Naive B cell (primary cell): ENCODE measurements around the gene NMD3. TPM values are rescaled to one million over a fixed set of nuclear protein-coding genes. Genes with fewer than 3 reads are reported as not detected.
"Not testable (repeated sequence)": the region's sequence is repeated elsewhere in the genome, so short reads cannot be mapped to it uniquely, and the experiment has no call there.

Source experiments
- ATAC-seq, 2 donors: fragments of 150-1000 bp; cut with Tn5 transposase; 2 replicates each; pipeline ENCODE4 v1.10.0; 2021; ENCODE audit warnings: low read depth in 2 of 2, mild to moderate bottlenecking in 2 of 2, moderate library complexity in 2 of 2
- DNase-seq: peaks from one replicate; pipeline ENCODE4 v3.0.0; 2022
- H3K27ac Mint-ChIP-seq, 6 donors: one replicate each; pipeline ENCODE4 v1.8.0; 2020 to 2022; ENCODE audit warnings: mild to moderate bottlenecking in 6 of 6, mixed read lengths in 6 of 6, moderate library complexity in 5 of 6, inconsistent platforms in 2 of 6
- H3K27me3 Mint-ChIP-seq, 3 donors: one replicate each; pipeline ENCODE4 v1.8.0; 2021 to 2022; ENCODE audit warnings: mixed read lengths in 3 of 3, mild to moderate bottlenecking in 1 of 3
- H3K36me3 Mint-ChIP-seq, 2 donors: one replicate each; pipeline ENCODE4 v1.8.0; 2020 to 2022; ENCODE audit warnings: mixed read lengths in 2 of 2, inconsistent platforms in 1 of 2, mild to moderate bottlenecking in 1 of 2
- H3K4me1 Mint-ChIP-seq, 3 donors: one replicate each; pipeline ENCODE4 v1.8.0; 2020 to 2022; ENCODE audit warnings: mixed read lengths in 3 of 3, inconsistent platforms in 1 of 3, mild to moderate bottlenecking in 1 of 3, moderate library complexity in 1 of 3
- H3K4me3 Mint-ChIP-seq, 8 donors: one replicate each; pipeline ENCODE4 v1.8.0; 2020 to 2022; ENCODE audit warnings: mild to moderate bottlenecking in 8 of 8, mixed read lengths in 8 of 8, moderate library complexity in 8 of 8, inconsistent platforms in 2 of 8
- H3K9me3 Mint-ChIP-seq, 7 donors: one replicate each; pipeline ENCODE4 v1.8.0; 2020 to 2022; ENCODE audit warnings: mixed read lengths in 7 of 7, mild to moderate bottlenecking in 5 of 7, inconsistent platforms in 2 of 7, moderate library complexity in 1 of 7
- polyA plus RNA-seq, 6 donors: library from polyadenylated mRNA; unstranded; fragments of 300-500 nt; fragmentation: Illumina TruSeq; gene quantifications; one replicate each; pipeline ENCODE4 v1.2.3, GENCODE V29; 2021; ENCODE audit warnings: low read depth in 6 of 6

NMD3 gene
- polyA plus RNA-seq = 10 to 100 TPM; 40.4 to 75.9 (median 44.7) TPM

DNA sequence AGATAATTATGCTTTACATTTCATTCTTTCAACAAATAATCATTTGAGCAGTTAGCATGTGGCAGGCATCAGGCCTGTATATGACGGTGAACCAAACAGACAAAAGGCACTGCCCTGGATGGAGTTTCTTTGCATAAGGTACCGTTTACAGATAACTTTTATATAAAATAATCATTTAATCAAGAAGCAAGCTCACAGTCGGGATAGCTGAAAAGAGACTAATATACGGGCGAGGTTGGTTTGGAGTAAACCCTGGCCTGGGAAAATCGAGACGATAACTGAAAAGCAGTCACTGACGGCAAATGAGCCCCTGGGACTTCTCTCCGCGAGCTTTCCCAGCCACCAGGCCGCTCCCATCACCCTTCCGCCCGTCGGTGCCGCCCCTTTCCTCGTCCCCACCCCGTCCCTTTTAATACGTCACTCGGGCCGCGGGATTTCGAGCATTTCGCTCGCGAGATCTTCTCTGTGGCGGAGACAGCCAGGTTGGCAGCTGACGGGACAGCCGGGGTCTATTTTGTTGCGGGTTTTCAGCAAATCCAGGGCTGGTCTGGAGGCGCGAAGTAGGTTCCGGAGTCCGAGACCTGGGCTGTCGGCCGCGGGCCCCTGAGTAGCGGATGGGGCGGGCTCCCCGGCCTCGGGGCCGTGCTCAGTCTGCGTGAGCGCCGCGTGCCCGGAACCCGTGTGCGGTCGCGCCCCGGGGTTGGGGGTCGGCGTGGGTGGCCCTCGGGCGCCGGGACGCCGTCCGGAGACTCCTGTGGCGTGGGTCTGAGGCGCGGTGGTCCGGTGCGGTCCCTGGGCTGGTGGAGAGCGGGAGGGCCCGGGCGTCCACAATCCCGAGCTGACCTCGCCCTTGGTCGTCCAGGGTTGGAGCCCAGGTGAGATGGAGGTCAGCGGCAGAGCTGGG is at the start of gene NMD3:
NMD3 (plus strand) TSS at position 462 of the 904 bp plus-strand sequence. CDS start 703 bp downstream, outside the sequence.
- peak within 1 kb of the TSS; percentile 92 to 98 (median 94) for H3K4me3 Mint-ChIP-seq
- no peaks in the 10 kb centered on the region for H3K9me3 Mint-ChIP-seq
- DNase-seq = peak; percentile 90
- peak within 1 kb of the TSS; percentile 96 to 99 (median 97) for H3K27ac Mint-ChIP-seq
- H3K4me1 Mint-ChIP-seq = peaks cover 13 to 36% (median 21%) of the 10 kb centered on the region in 3 donors
- H3K27me3 Mint-ChIP-seq = peaks cover 0 to 6% (median 0%) of the 10 kb centered on the region in 3 donors
- peak; percentile 97 to 98 for ATAC-seq
- peaks cover 0 to 6% of the 10 kb centered on the region in 2 donors for H3K36me3 Mint-ChIP-seq

- no peak for DNase-seq
- Mint-ChIP-seq H3K27ac (no peak overlapping the region), H3K9me3 (peaks cover 0 to 14% (median 6%) of the 10 kb centered on the region in 7 donors), H3K4me3 (no peak overlapping the region), H3K36me3 (no peaks in the 10 kb centered on the region), H3K27me3 (peaks cover 0 to 8% (median 3%) of the 10 kb centered on the region in 3 donors), H3K4me1 (no peaks in the 10 kb centered on the region)
- no peak for ATAC-seq
Measured at GRCh38 chr3:161171639-161172552, 49.2 kb upstream of the NMD3 start.

DNA sequence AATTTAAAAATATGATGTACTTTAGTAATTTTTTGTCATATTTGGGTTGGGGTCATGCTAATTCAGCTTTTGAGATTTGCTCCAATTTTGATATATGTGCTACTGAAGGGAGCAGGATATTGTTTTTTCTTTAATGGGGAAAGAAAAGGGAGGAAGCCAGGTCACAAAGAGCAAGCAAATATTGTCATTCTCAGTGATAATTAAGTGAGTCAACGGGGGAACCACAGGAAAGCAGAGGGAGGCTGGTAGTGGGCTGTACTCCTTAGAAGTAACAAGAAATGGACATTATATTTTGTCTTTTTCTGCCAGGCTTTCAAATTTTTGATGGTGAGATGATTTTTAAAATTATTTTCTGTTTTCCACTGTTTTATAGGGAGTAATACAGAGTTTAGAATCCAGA is 45.6 kb upstream of the NMD3 start:
- Mint-ChIP-seq H3K4me1 (no peaks in the 10 kb centered on the region), H3K36me3 (peaks cover 0 to under 1% of the 10 kb centered on the region in 2 donors), H3K27me3 (peaks cover 0 to 8% (median 7%) of the 10 kb centered on the region in 3 donors), H3K27ac (no peak overlapping the region), H3K9me3 (peaks cover 0 to 14% (median 6%) of the 10 kb centered on the region in 7 donors), H3K4me3 (no peak overlapping the region)
- ATAC-seq (no peak), DNase-seq (no peak)

DNA sequence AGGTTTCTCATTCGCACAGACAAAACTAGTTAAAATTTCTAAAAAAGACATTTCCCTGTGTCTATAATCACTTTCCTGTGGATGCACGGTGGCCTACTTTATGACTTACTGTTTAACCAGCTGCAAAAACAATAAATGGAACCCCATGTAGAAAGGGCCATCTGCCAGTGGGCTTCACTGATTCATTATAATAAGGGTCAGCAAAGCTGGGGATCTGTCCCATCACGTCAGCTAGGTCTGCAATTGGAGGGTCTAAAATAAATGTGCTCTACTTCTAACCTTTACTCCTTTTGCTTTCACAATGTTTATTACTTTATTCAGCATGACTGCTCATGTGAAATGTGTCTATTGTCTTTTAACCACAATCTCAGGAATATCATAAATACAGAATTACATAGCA is 43.1 kb upstream of the NMD3 start:
- Mint-ChIP-seq H3K4me1 (no peaks in the 10 kb centered on the region), H3K9me3 (peaks cover 0 to 19% (median 6%) of the 10 kb centered on the region in 7 donors), H3K36me3 (peaks cover 4 to 7% of the 10 kb centered on the region in 2 donors), H3K4me3 (no peak overlapping the region), H3K27ac (no peak overlapping the region), H3K27me3 (peaks cover 0 to 8% (median 7%) of the 10 kb centered on the region in 3 donors)
- DNase-seq = no peak
- no peak for ATAC-seq

DNA sequence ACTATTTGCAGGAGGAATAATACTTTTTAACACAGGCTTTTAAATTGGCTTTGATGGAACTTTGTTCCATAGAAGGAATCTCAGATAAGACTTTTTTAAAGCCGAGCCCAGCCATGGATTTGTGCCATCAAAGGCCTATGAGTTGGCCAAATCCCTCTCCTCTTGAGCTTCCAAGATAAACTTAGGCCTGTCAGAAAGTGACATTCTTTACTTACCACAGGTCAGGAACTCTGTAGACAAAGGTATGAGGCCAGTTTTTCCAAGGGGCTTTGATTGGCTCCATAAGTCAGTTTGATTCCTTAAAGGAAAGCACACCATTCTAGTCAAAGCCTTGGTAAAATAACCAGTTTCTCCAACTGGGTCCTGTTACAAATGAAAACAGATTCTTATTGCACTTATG is 39.7 kb upstream of the NMD3 start:
- not testable (repeated sequence) for DNase-seq, H3K4me1 Mint-ChIP-seq, H3K27ac Mint-ChIP-seq, H3K9me3 Mint-ChIP-seq, ATAC-seq, H3K4me3 Mint-ChIP-seq, H3K36me3 Mint-ChIP-seq
- H3K27me3 Mint-ChIP-seq = peaks cover 0 to 11% (median 0%) of the 10 kb centered on the region in 3 donors

DNA sequence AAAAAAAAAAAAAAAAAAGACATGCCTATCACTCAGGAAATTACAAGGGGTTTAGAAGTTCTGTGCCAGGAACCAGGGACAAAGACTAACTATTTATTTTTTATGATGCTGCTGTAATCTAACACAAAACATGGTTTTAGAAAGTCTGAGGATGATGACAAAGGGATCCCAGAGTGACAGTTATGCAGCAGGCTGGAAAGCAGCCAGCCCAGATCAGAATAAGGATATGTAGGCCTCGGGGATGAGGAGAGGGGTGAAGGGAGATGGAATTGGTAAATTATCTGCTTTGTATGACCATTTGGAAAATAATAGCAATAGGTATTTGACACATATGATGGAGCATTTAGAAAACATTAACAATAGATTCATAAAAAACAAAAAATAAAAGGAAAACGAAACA is 34.1 kb upstream of the NMD3 start:
- no peak overlapping the region for H3K4me3 Mint-ChIP-seq
- H3K4me1 Mint-ChIP-seq = no peaks in the 10 kb centered on the region
- ATAC-seq (no peak), DNase-seq (no peak)
- peaks cover 0 to 3% (median 0%) of the 10 kb centered on the region in 3 donors for H3K27me3 Mint-ChIP-seq
- no peak overlapping the region for H3K27ac Mint-ChIP-seq
- H3K9me3 Mint-ChIP-seq = peaks cover 0 to 7% (median 2%) of the 10 kb centered on the region in 7 donors
- no peaks in the 10 kb centered on the region for H3K36me3 Mint-ChIP-seq

- peaks cover 4 to 20% (median 12%) of the 10 kb centered on the region in 3 donors for H3K27me3 Mint-ChIP-seq
- H3K4me1 Mint-ChIP-seq = peaks cover 0 to 4% (median 0%) of the 10 kb centered on the region in 3 donors
- no peak for ATAC-seq
- H3K4me3 Mint-ChIP-seq = no peak overlapping the region
- no peak overlapping the region for H3K27ac Mint-ChIP-seq
- H3K9me3 Mint-ChIP-seq = peaks cover 3 to 15% (median 7%) of the 10 kb centered on the region in 7 donors
- DNase-seq = no peak
- peaks cover 4 to 13% of the 10 kb centered on the region in 2 donors for H3K36me3 Mint-ChIP-seq
Measured at GRCh38 chr3:161197855-161198850, 23.0 kb upstream of the NMD3 start.

- ATAC-seq (no peak), DNase-seq (no peak)
- Mint-ChIP-seq H3K27me3 (peaks cover 4 to 16% (median 7%) of the 10 kb centered on the region in 3 donors), H3K4me3 (no peak overlapping the region), H3K9me3 (peaks cover 3 to 15% (median 7%) of the 10 kb centered on the region in 7 donors), H3K27ac (no peak overlapping the region), H3K36me3 (peaks cover 4 to 12% of the 10 kb centered on the region in 2 donors), H3K4me1 (peaks cover 0 to 4% (median 0%) of the 10 kb centered on the region in 3 donors)
Measured at GRCh38 chr3:161199926-161200325, 21.2 kb upstream of the NMD3 start.

GRCh38 chr3:161203485-161204098 is 17.5 kb upstream of the NMD3 start:
- no peaks in the 10 kb centered on the region for H3K4me1 Mint-ChIP-seq
- DNase-seq (no peak), ATAC-seq (no peak)
- H3K4me3 Mint-ChIP-seq = no peak overlapping the region
- H3K9me3 Mint-ChIP-seq = no peaks in the 10 kb centered on the region
- no peaks in the 10 kb centered on the region for H3K36me3 Mint-ChIP-seq
- no peak overlapping the region for H3K27ac Mint-ChIP-seq
- no peaks in the 10 kb centered on the region for H3K27me3 Mint-ChIP-seq

- no peak overlapping the region for H3K27ac Mint-ChIP-seq
- H3K4me1 Mint-ChIP-seq = no peaks in the 10 kb centered on the region
- no peaks in the 10 kb centered on the region for H3K36me3 Mint-ChIP-seq
- no peaks in the 10 kb centered on the region for H3K27me3 Mint-ChIP-seq
- H3K4me3 Mint-ChIP-seq = no peak overlapping the region
- no peaks in the 10 kb centered on the region for H3K9me3 Mint-ChIP-seq
- no peak for DNase-seq
- no peak for ATAC-seq
Measured at GRCh38 chr3:161208931-161209330, 12.2 kb upstream of the NMD3 start.

DNA sequence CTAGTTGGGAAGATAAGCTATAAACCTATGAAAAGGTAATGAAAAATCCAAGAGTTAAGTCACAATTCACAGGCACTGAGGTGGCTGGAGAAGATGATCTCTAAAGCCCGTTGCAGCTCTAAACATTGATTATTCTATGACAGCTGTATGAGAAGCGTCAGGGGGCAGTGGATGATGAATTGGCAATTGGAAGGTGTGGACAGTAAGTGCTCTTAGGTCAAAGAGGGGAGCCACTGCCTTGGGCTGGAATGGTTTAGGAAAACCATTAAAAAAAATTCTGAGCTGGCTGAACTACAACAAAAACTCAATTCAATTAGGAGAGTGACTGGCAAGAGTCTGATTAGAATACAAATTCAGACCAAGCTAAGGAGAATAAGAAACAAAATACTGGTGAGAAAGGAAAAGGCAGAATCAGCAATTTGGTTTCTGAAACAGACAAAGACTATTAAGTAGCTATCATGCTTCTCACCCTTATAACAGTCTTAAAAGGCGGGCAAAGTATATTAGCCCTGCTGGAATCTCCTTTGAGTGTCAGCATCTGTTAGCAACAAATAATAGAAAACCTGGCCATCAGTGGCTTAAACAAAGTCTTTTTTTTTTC is 8.8 kb upstream of the NMD3 start:
- no peak overlapping the region for H3K4me3 Mint-ChIP-seq
- peak overlapping the region in 1 of 6 donors; percentile 40 for H3K27ac Mint-ChIP-seq
- ATAC-seq (no peak), DNase-seq (no peak)
- H3K9me3 Mint-ChIP-seq = no peaks in the 10 kb centered on the region
- H3K27me3 Mint-ChIP-seq = peaks cover 6 to 15% (median 14%) of the 10 kb centered on the region in 3 donors
- H3K36me3 Mint-ChIP-seq = no peaks in the 10 kb centered on the region
- no peaks in the 10 kb centered on the region for H3K4me1 Mint-ChIP-seq

DNA sequence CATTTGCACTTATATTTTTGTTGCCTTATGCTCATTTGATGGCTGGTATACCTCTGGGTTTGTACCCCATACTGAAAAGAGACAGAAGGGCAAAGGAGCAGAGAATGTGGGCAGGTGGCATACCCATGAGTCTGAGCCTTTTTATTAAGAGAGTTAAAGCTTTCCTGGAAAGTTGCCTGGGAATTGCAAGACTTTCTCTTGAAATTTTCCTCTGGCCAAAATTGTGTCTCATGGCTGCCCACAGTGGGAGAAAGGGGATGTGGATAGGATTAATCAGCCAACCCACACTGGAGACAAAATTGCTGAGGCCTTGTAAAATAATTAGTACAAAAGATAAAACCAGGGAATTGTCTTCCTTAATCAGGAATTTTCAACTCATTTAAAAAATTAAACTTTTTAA is 8.2 kb upstream of the NMD3 start:
- Mint-ChIP-seq H3K27ac (no peak overlapping the region), H3K4me3 (no peak overlapping the region), H3K4me1 (no peaks in the 10 kb centered on the region), H3K9me3 (no peaks in the 10 kb centered on the region), H3K36me3 (no peaks in the 10 kb centered on the region), H3K27me3 (peaks cover 6 to 15% (median 14%) of the 10 kb centered on the region in 3 donors)
- ATAC-seq (no peak), DNase-seq (no peak)
